HPDE6-E6E7 (cell line): ENCODE measurements around the gene FOXP1.

Experiments used
- DNase-seq: peaks from one replicate; pipeline ENCODE4 v3.0.0; 2011; ENCODE audit warnings: missing footprints; ENCODE audit errors: extremely low spot score

FOXP1 gene

GRCh38 chr3:71266875-71267274, 316.7 kb downstream of the FOXP1 start:
- DNase-seq = no peak

GRCh38 chr3:71265365-71265915, 318.1 kb downstream of the FOXP1 start:
- DNase-seq = no peak

GRCh38 chr3:71264840-71265239, 318.7 kb downstream of the FOXP1 start:
- no peak for DNase-seq

GRCh38 chr3:71262364-71263265, 320.9 kb downstream of the FOXP1 start:
- DNase-seq = no peak

GRCh38 chr3:71260782-71261181, 322.7 kb downstream of the FOXP1 start:
- DNase-seq = no peak

GRCh38 chr3:71258526-71258925, 325.0 kb downstream of the FOXP1 start:
- no peak for DNase-seq

- peak; percentile 4 for DNase-seq
These were observed 325.4 kb downstream of the FOXP1 start for GRCh38 chr3:71258116-71258515.

- no peak for DNase-seq
These were observed 328.0 kb downstream of the FOXP1 start for GRCh38 chr3:71255498-71255897.

- no peak for DNase-seq
These were observed 329.1 kb downstream of the FOXP1 start for GRCh38 chr3:71254281-71255057.

GRCh38 chr3:71253169-71253568, 330.4 kb downstream of the FOXP1 start:
- DNase-seq = no peak

GRCh38 chr3:71252466-71252865, 331.1 kb downstream of the FOXP1 start:
- no peak for DNase-seq

GRCh38 chr3:71251156-71251775, 332.3 kb downstream of the FOXP1 start:
- DNase-seq = no peak

- DNase-seq = no peak
These were observed 333.5 kb downstream of the FOXP1 start for GRCh38 chr3:71250026-71250425.

- no peak for DNase-seq
These were observed 335.6 kb downstream of the FOXP1 start for GRCh38 chr3:71247958-71248335.

GRCh38 chr3:71247221-71247957, 336.1 kb downstream of the FOXP1 start:
- no peak for DNase-seq

GRCh38 chr3:71245971-71246880, 337.3 kb downstream of the FOXP1 start:
- DNase-seq = no peak

GRCh38 chr3:71244826-71245488, 338.6 kb downstream of the FOXP1 start:
- no peak for DNase-seq

- DNase-seq = no peak
These were observed 339.2 kb downstream of the FOXP1 start for GRCh38 chr3:71244153-71244825.

GRCh38 chr3:71243229-71243628, 340.3 kb downstream of the FOXP1 start:
- DNase-seq = no peak
